Panc1 (cell line): ENCODE results near the gene HEMGN. TPM values are rescaled to one million over a fixed set of nuclear protein-coding genes. Genes with fewer than 3 reads are reported as not detected.

Source experiments
- ATAC-seq: fragments of 200-7000 bp; cut with Tn5 transposase; 2 replicates; pipeline ENCODE4 v1.9.1; 2020; ENCODE audit warnings: mild to moderate bottlenecking, moderate library complexity
- BruUV-seq: library from RNA; stranded (reverse); fragments of 400-500 nt; replicated peaks from 2 replicates; lab custom pipeline; 2021; lab: Mats Ljungman, UMichigan
- CTCF ChIA-PET: fragments of 300-600 bp; sonication (Branson Sonifier 250); formaldehyde crosslinking; loops from one replicate; lab custom pipeline; 2022; ENCODE audit warnings: antibody characterized with exemption; lab: Charles Lee
- POLR2A ChIA-PET: fragments of 300-600 bp; sonication (Branson Sonifier 250); formaldehyde crosslinking; loops from one replicate; lab custom pipeline; 2022; ENCODE audit warnings: antibody characterized with exemption; lab: Charles Lee
- DNase-seq: peaks from one replicate; pipeline ENCODE4 v3.0.0-alpha.2; 2010; ENCODE audit warnings: low read depth, low spot score
- H3K27ac ChIP-seq: 2 replicates; pipeline ENCODE4 v1.5.1; 2011; ENCODE audit warnings: mild to moderate bottlenecking, low read length, inconsistent platforms
- H3K27me3 ChIP-seq: fragments of 200-500 bp; sonication (Bioruptor generic); 2 replicates; pipeline ENCODE4 v1.6.0; 2014; ENCODE audit warnings: low read length, inconsistent platforms; ENCODE audit not compliant: control insufficient read depth, insufficient read depth
- H3K36me3 ChIP-seq: fragments of 200-500 bp; sonication (Bioruptor generic); 2 replicates; pipeline ENCODE4 v1.5.1; 2014; ENCODE audit warnings: inconsistent platforms, mild to moderate bottlenecking, low read length, moderate library complexity; ENCODE audit not compliant: control insufficient read depth, insufficient read depth
- H3K4me1 ChIP-seq: 2 replicates; pipeline ENCODE4 v1.5.1; 2011; ENCODE audit warnings: inconsistent platforms, mild to moderate bottlenecking, low read length, moderate library complexity; ENCODE audit not compliant: control insufficient read depth, insufficient read depth
- H3K4me3 ChIP-seq, 2 experiments: 2 replicates each; pipeline ENCODE4 v1.5.1; 2011 to 2012; ENCODE audit warnings: low read depth in 2 of 2, low read length in 2 of 2, mild to moderate bottlenecking in 2 of 2, inconsistent platforms in 1 of 2, moderate library complexity in 1 of 2
- H3K9me3 ChIP-seq: fragments of 200-500 bp; sonication (Bioruptor generic); 2 replicates; pipeline ENCODE4 v1.5.1; 2014; ENCODE audit warnings: low read depth, mild to moderate bottlenecking, inconsistent platforms, low read length, moderate library complexity; ENCODE audit not compliant: control insufficient read depth, insufficient read depth
- POLR2AphosphoS5 ChIP-seq: IDR thresholded peaks from 2 replicates; pipeline ENCODE4 v1.6.1; 2012; ENCODE audit warnings: mild to moderate bottlenecking, low read depth, low read length, moderate library complexity
- SIN3A ChIP-seq: IDR thresholded peaks from 2 replicates; pipeline ENCODE4 v1.6.1; 2012; ENCODE audit warnings: low read depth, mild to moderate bottlenecking, low read length, moderate library complexity, borderline replicate concordance; ENCODE audit not compliant: insufficient read depth
- TCF7L2 ChIP-seq: IDR thresholded peaks from 2 replicates; pipeline ENCODE4 v1.6.1; 2011; ENCODE audit warnings: mild to moderate bottlenecking, low read depth, low read length, inconsistent platforms
- in situ Hi-C: cut with HindIII; loops from 2 replicates; pipeline ENCODE4 v1.10.0; 2016; ENCODE audit warnings: low sequenced_read_pairs, low pct_unique_long_range_greater_than_20kb
- intact Hi-C: fragments of 100-400 bp; cut with micrococcal nuclease; formaldehyde crosslinking; loops from one replicate; pipeline ENCODE4 v1.10.0; 2022; ENCODE audit not compliant: unreplicated experiment
- total RNA-seq: library from RNA; stranded (reverse); gene quantifications from one replicate; pipeline ENCODE4 v1.2.1, GENCODE V29; 2021; ENCODE audit not compliant: unreplicated experiment
- TF ChIP-seq, protein P1 (sequence below), 2 experiments: IDR thresholded peaks; 2 replicates each; pipeline ENCODE4 v1.6.1; 2011 to 2012; ENCODE audit warnings: low read depth in 2 of 2, control low read depth in 1 of 2, low read length in 1 of 2, mild to moderate bottlenecking in 1 of 2, moderate library complexity in 1 of 2; ENCODE audit not compliant: insufficient read depth in 1 of 2
- TF ChIP-seq, protein P2 (sequence below): fragments of 450-650 bp; IDR thresholded peaks from 2 replicates; pipeline ENCODE4 v1.5.1; 2017; ENCODE audit warnings: mild to moderate bottlenecking

Gene HEMGN
- total RNA-seq, 1 experiment from 2014 or later = not detected

DNA sequence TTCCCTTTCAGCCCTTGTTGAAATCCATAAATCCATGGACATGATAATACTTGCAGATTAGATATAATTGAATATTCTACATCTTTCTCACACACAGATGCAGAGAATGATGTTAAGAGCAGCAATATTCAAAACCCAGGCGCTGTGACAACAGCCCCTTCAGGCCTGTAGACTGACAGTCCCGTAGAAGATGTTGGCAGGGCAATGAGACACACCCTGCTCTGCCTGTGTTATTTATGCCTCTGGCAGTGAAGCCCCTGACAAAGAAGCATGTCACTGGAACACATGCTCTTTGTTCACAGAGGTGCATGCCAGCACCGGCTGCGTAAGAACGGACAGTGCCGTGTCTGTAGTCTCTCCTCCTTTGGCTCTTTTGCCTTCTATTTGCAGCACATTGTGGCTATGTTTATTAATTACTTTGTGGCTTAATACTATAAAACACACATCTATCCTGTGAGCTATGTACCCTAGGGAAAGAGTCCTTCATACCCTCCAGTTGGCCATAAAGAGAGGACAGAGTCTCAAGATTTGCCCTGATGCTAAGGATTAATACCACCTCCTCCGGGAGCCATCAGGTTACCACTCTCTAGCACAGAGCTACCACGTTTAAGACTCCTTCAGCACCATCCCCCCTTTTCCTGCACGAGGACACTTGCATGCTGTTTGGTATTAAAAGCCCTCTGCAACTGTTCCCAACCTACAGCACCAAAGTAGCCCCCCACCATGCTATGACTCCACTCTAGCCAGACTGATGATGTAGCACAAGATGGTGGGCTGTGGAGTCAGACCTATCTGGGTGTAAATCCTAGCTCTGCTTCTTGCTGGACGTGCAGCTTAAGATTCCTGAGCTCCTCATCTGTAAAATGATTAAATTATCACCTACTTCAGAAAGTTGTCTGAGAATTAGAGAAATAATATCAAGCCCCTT is 43.2 kb upstream of the HEMGN start:
- DNase-seq (no peak), ATAC-seq (no peak)
- in situ Hi-C loops (no loop called here), intact Hi-C loops (no loop called here)
- ChIA-PET POLR2A (no interaction called here), CTCF (no interaction called here)
- Histone ChIP-seq H3K4me1 (peaks cover 6% of the 10 kb centered on the region), H3K27me3 (no peaks in the 10 kb centered on the region), H3K4me3 (no peak overlapping the region), H3K9me3 (no peaks in the 10 kb centered on the region), H3K36me3 (no peaks in the 10 kb centered on the region; the same call in 1 of the 2 replicates), H3K27ac (peak overlapping the region; percentile 87; the same call in 1 of the 2 replicates)
- TF ChIP-seq POLR2AphosphoS5 = no peak
- TF ChIP-seq, protein P1, sequence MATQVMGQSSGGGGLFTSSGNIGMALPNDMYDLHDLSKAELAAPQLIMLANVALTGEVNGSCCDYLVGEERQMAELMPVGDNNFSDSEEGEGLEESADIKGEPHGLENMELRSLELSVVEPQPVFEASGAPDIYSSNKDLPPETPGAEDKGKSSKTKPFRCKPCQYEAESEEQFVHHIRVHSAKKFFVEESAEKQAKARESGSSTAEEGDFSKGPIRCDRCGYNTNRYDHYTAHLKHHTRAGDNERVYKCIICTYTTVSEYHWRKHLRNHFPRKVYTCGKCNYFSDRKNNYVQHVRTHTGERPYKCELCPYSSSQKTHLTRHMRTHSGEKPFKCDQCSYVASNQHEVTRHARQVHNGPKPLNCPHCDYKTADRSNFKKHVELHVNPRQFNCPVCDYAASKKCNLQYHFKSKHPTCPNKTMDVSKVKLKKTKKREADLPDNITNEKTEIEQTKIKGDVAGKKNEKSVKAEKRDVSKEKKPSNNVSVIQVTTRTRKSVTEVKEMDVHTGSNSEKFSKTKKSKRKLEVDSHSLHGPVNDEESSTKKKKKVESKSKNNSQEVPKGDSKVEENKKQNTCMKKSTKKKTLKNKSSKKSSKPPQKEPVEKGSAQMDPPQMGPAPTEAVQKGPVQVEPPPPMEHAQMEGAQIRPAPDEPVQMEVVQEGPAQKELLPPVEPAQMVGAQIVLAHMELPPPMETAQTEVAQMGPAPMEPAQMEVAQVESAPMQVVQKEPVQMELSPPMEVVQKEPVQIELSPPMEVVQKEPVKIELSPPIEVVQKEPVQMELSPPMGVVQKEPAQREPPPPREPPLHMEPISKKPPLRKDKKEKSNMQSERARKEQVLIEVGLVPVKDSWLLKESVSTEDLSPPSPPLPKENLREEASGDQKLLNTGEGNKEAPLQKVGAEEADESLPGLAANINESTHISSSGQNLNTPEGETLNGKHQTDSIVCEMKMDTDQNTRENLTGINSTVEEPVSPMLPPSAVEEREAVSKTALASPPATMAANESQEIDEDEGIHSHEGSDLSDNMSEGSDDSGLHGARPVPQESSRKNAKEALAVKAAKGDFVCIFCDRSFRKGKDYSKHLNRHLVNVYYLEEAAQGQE (IDR thresholded peaks at IDR 0.05; ENCODE audit: insufficient read depth in 1 of 2, low read depth in 2 of 2, low read length in 1 of 2) = no peak
- BruUV-seq = no TSS peak

DNA sequence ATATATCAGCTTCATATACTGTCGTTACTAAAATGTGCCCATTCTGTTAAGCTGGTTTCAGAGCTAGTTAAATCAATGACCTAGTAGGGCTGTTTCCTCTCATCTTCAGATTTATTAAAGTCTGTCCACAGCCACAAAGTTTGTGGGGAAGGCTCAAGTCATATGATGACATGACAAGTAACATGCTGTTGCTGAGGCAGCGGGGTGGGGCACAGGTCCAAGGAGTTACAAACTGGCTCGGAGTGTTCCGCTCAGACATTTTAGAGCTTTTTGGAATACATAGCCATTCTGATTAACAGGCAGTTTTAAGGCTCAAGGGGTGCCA is 42.5 kb upstream of the HEMGN start:
- CTCF ChIA-PET = no interaction called here
- POLR2A ChIA-PET = no interaction called here
- no TSS peak for BruUV-seq
- Histone ChIP-seq H3K27me3 (no peaks in the 10 kb centered on the region), H3K4me1 (peaks cover 4% of the 10 kb centered on the region; the same call in 1 of the 2 replicates), H3K36me3 (no peaks in the 10 kb centered on the region; the same call in 1 of the 2 replicates), H3K4me3 (no peak overlapping the region), H3K9me3 (no peaks in the 10 kb centered on the region), H3K27ac (no peak overlapping the region)
- in situ Hi-C loops = no loop called here
- ATAC-seq = no peak
- no peak for DNase-seq
- intact Hi-C loops = no loop called here
- TF ChIP-seq TCF7L2 (no peak), SIN3A (no peak), POLR2AphosphoS5 (no peak)
- TF ChIP-seq, protein P2, sequence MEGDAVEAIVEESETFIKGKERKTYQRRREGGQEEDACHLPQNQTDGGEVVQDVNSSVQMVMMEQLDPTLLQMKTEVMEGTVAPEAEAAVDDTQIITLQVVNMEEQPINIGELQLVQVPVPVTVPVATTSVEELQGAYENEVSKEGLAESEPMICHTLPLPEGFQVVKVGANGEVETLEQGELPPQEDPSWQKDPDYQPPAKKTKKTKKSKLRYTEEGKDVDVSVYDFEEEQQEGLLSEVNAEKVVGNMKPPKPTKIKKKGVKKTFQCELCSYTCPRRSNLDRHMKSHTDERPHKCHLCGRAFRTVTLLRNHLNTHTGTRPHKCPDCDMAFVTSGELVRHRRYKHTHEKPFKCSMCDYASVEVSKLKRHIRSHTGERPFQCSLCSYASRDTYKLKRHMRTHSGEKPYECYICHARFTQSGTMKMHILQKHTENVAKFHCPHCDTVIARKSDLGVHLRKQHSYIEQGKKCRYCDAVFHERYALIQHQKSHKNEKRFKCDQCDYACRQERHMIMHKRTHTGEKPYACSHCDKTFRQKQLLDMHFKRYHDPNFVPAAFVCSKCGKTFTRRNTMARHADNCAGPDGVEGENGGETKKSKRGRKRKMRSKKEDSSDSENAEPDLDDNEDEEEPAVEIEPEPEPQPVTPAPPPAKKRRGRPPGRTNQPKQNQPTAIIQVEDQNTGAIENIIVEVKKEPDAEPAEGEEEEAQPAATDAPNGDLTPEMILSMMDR = no peak
- TF ChIP-seq, protein P1 (IDR thresholded peaks at IDR 0.05; ENCODE audit: insufficient read depth in 1 of 2, low read depth in 2 of 2, low read length in 1 of 2) = no peak
